T-helper 1 cell treated with Interleukin-12 subunit alpha and Interleukin-12 subunit beta and Interleukin-4 antibody, amounts not matched to agents 30 ng/mL and 1 ng/mL, for 36 hours (primary cell): Measurements from ENCODE around the gene CCDC40. TPM values are rescaled to one million over a fixed set of nuclear protein-coding genes. Genes with fewer than 3 reads are reported as not detected.

Source experiments
- intact Hi-C: fragments of 100-400 bp; cut with micrococcal nuclease; formaldehyde crosslinking; loops from one replicate; pipeline ENCODE4 v1.15.1; 2024
- total RNA-seq: library from RNA; stranded (reverse); gene quantifications from 2 replicates; pipeline ENCODE4 v1.2.3, GENCODE V29; 2022

Gene CCDC40
- total RNA-seq, 1 donor from 2014 or later: not detected

DNA sequence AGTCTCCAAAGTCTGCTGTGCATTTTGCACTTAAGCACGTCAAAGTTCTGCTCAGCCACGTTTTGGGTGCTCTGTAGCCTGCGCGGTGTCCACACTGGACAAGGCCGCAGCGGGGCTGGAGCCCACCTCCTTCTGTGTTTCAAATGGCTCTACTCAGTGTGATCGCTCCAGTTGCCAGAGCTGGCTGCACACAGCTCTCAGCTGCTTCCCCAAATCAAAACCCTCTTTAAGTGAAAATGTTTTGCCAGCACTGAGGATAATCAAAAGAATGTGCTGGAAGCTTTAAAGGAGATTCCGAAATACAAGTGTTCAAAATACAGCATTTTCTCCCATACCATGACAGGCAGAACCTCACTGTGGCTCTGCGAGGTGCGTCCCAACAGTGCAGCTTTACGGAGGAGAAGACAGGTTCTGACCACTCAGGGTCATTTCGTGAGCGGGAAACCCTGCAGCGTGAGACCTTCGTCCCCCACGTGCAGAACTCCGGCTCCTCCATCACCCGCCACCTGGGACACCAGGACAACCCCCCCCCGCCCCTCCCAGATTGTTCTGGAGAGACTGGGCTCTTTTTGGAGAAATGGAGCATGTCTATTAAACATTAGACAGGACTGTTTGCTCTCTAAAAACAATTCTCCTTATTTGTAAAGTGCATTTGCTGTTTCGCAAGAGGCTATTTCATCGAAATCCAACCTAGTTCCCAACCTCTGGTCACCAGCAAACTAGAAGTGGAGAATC is 17.4 kb upstream of the CCDC40 start:
- intact Hi-C loops: no loop called here

DNA sequence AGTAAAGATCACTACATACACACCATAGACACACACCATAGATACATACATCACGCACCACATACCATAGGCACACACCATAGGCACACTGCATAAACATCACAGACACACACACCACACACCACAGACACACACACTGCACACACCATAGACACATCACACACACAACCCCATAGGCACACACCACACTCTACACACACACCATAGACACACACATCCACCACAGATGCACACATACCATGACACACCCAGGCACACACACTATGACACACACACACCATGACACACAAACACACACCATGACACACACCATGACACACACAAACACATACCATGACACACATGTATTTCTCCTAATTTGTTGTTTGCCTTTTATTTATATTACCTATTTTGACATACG is 14.8 kb upstream of the CCDC40 start:
- intact Hi-C loops: no loop called here

DNA sequence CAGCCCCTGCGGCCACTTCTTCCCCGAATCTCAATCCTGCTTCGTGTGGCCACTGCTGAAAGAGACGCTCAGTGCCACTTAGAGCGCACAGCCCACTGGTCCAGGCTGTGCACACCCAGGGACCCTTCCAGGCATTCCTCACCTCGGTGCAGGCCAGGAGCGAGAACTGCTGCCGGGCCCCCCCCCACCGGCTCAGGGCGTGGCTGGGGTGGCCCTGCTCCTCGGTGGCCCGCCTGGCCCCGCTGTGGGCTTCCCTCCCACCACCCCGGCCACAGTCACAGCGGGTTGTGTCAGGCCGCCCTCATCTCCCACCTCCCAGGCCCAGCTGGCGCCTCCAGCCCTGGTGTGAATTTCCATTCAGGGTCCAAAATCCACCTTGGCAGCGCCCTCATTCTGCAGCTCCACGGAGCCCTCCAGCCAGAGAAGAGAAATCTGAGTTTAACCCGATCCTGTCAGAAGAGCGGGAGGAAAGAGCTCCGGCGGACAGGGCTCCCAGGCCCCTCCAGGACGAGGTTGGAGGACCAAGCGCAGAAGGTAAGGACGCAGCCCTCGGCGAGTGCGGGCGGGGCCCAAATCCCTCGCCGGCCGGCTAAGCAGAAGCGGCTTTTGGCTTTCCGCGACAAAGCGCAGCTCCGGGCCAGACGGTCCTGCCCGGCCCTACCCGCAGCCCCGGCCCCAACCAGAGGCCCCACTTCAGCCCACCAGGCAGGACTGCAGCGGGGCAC is 12.8 kb upstream of the CCDC40 start:
- intact Hi-C loops: no loop called here

DNA sequence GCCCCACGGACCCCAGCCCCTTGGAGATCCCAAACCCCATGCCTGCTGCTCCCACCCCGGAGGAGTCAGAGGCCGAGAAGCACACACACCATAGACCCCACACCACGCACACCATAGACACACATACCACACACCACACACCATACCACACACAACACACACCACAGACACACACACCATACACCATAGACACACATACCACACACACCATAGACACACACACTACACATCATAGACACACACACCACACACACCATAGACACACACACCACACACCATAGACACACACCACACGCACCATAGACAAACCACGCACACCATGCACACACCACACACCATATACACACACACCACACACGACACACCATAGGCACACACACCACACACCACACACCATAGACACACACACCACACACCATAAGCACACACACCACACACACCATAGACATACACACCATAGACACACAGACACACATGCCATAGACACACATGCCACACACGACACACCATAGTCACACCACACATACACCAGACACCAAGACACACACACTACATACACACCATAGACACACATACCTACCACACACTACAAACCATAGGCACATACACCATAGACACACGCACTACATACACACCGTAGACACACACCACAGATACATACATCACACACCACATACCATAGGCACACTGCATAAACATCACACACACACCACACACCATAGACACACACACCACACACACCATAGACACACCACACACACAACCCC is 12.1 kb upstream of the CCDC40 start:
- intact Hi-C loops: no loop called here

DNA sequence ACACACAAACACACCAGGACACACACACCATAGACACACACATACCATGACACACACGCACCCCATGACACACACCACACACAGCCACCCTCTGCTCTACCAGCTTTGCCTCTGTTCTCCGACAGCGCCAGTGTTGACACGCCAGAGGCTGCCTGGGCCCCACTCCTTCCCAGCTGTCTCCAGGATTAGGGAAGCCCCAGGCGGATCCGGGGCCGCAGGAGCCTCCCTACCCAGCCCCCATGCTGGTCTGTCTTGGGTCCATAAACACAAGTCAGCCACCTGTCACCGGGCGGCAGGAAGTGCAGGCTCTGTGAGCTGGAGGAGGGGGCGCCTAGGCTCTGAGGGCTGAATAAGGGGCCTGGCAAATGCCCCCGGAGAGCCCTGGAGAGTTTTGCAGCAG is 11.3 kb upstream of the CCDC40 start:
- intact Hi-C loops: no loop called here

DNA sequence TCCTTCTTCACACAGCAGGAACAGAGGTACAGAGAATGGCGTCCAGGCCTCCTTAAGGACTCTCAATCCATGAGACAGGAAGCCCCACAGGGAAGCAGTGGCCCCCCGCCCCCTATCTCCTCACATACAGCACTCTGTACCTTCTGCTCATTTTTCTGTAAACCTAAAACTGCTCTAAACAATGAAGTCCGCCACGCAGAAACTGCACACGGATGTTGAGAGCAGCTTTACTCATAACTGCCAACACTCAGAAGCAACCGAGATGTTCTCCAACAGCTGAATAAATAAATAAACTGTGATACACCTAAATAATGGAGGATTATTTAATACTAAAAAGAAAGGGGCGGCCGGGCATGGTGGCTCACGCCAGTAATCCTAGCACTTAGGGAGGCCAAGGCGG is 10.6 kb upstream of the CCDC40 start:
- intact Hi-C loops: no loop called here

DNA sequence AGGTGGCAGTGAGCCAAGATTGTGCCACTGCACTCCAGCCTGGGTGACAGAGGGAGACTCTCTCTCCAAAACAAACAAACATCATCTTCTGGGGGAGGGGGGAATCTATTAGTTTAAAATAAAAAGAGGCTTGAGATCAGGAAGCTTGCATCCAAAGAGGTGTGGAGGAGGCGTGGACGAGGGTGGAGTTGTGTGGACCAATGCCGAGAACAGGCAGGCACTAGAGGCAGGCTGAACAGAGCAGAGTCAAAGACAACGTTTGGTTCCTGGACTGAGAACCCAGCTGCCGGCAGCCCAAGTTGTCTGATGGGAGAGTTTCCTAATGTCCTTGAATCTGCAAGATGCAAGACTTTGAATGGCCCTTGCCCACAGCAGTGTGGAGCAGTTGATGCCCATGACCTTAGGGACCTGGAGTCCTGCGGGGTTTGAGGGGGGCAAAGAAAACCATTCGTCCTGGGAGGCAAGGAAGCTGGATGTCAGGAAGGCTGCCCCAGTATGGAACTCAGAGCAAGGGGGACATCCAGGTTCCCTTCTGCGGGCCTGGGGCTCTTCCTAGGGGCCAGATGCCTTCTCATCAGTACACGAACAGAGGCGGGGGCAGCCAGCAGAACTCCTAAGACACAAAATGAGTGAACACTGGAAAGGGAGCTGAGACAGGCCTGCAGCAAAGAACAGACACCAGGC is 9.9 kb upstream of the CCDC40 start:
- intact Hi-C loops: no loop called here

DNA sequence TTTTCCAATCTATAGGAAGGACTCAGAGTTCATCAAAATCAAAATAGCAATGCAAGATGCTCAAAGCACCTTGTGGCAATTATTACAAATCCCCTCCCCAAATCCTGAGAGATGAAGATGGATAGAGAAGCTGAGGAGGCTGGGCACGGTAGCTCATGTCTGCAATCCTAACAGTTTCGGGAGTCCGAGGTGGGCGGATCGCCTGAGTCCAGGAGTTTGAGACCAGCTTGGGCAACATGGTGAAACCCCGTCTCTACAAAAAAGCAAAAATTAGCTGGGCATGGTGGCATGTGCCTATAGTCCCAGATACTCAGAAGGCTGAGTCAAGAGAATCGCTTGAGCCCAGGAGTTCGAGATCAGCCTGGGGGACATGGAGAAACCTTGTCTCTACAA is 9.4 kb upstream of the CCDC40 start:
- intact Hi-C loops: no loop called here

DNA sequence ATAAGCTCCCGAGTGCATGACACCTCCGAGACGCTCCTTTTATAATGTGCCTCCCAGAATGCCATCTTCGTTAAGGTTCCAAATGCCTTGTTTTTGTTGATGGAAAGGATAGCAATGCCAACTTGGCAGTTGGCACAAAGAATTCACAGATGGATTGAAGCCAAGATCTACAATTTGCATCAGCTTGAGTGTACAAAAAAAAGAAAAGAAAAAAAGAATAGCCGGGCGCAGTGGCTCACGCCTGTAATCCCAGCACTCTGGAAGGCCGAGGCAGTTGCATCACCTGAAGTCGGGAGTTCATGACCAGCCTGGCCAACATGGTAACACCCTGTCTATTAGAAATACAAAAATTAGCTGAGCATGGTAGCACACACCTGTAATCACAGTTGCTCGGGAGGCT is 8.4 kb upstream of the CCDC40 start:
- intact Hi-C loops: no loop called here

DNA sequence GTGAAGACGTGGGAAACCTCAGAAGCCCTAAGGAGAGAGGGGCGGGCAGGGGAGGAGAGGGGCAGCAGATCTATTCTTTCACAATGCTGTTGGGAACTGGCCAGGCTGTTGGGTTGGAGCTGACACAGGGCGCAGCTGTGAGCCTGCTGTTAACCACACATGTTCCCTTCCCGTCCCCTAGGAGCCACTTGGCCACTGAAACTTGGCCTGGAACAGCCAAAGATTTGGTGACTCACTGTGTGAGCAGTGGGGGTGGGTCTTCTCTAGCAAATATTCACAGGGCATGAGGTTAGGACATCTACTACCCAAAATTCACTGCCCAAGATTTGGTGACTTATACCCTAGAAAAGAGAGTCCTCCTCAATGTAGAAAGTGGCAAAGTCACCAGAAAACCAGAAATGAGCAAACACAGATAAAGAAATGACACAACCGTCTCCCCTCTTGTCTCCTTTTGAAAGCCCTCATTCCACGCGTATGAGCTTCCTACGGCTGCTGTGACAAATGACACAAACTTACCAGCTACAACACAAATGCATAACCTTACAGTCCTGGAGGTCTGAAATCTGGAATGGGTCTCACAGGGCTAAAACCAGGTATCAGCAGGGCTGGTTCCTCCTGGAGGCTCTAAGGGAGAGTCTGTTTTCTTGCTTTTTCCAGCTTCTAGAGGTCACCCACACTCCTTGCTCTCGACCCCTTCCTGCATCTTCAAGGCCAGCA is 7.0 kb upstream of the CCDC40 start:
- intact Hi-C loops: no loop called here

DNA sequence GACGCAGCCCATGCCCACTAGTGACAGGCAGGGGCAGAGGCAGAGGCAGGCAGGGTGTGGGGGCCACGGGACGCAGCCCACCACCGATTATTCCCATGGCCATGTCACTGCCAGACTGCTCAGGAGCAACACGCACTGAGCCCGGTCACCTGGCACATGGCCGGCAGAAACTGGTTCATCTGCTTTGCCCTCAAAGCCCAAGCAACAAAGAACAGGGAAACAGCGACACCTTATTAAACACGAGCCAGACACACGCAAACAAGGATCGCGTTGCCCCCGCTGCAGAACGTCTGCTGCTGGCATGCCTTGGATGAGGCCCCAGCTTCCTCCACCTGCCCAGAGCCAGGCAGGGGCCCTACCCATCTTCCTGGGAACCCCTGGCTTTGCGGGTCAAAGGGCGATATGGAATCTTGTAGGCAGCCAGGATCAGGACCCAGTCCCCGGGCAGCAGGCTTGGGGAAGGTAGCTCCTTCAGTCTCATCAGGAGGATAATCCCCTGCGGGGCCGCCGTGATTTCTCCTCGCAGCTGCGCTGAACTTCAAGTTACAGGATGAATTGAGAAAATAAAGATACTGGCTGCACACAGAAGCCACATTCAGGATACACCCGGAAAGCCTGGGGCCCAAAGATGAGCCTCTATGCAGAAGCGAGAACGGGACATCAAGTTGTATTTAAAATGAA is 5.6 kb upstream of the CCDC40 start:
- intact Hi-C loops: no loop called here

DNA sequence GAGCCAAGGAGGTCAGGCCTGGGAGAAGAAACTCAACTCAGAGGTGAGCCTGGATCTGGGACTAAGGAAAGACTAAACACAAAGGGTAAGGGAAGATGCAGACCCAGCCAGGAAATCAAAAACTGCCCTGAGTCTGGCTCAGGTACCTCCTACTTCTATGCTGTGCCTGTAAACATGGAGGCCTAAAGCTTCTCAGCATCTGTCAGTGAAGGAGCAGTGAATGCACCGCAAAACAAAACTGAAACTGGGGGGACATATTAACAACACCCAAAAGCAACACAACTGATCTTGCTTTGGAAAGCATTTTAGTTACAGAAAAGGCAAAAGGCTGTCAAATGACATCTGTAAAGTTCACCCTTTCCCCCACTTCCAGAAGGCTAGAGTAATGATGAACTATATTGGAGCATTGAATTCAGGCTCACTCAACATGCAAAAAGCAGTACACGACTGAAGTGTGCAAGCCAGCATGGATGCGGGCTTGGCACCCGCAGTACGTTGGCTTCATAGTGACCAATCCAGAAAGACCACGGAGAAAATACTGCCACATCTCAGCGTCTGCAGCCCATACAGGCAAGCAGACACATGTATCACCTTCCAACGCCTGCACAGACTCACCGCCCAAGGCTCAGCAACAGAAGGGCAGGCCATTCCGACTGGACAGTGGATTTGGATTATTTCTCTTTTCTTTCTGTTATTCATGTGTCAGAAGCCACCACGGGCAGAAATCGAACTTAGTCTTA is 4.6 kb upstream of the CCDC40 start:
- intact Hi-C loops: no loop called here

DNA sequence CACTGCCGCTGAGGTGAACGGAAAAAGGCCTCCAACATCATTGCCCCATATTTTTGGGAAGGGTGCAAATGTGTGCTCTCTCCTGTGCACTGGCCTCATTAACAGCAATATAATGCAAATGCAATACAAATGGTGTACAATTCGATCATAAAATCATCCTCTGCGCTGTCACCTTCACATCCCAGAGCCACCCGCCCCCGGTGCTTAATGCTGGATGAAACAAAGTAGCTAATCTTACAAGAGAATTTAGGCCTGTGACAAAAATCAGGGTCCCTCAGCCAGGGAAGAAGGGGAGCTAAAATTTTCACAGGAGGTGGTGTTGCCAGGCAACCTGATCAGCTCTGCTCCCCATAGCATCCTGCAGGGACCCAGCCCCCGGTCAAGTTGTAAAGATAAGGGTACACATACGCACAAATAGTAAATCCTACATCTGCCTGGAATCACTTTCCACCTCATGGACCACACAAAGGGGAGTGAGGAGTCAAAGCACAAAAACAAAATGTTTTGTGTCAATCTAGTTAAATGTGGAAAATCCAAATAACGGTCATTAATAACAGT is 3.7 kb upstream of the CCDC40 start:
- intact Hi-C loops: no loop called here

DNA sequence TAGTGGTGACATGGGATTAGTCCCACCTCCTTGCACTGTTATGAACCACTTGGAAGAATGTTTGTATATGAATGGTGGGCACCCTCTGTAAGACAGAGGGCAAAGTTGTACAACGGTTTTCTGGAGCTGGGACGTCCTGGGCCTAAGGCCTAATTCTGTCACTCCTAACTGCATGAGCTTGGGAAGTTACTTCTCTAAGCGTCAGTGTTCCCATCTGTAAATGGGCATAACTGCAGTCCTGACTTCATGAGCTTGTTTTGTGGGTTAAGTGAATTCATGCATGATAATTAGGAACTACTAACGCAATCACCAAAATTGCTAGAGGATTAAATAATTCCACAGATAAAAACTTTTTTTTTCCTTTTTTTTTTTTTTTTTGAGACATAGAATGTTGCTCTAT is 2.6 kb upstream of the CCDC40 start:
- intact Hi-C loops: no loop called here

DNA sequence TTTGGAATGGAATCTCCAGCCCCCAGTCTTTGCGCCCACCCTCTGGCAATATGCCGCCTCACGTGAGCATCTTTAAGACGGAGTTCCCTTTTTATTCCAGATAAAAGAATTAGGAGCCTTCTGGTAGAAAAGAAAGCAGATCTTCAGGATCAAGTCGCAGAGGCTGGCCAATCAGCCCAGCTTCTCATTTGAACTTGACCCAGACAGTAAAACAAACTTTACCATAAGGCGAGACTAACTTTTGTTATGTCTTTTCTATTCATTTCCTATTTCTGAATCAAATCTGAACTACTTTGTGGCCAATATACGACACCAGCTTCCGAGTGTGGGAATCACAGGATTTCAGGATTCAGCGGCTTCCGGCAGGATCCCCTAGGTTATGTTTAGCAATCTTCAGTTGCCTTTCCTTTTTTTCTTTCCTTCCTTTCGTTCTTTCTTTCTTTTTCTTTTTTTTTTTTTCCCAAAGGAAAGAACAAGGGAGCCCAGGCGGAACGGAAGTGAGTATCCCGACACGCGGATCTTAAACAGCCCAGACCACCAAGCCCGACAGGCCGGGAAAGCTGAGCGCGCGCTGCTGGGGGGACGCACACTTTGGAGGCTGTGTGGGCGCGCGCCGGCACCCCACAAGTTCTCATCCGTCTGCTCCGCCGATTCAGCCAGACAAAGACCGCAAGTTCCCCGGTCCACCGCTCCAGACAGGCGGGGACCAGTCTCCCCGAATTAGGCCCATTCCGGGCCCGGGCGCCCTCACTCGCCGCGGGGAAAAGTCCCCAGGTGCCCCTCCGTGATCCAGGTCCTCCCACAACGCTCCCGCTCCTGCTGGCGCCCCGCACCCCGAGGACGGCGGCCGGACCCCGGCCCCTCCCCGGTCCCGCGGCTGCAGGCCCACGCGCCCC is 1.4 kb upstream of the CCDC40 start:
- intact Hi-C loops: loop anchor here (5.0 kb wide), 2 partner anchors 38 to 1228 kb away; no protein-coding TSS in a partner anchor

DNA sequence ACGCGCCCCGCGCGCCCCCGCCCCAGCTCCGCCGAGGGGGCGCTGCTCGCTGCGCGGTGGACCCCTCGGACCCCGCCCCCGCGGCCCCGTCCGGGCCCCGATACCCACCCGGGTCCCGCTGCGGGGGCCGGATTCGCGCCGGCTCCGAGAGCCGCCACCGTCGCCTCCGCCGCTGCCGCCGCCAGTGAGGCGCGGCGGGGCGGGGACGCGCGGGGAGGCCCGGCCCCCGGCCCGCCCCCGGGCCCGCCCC is 830 bp upstream of the CCDC40 start, which contains the start of gene TBC1D16:
Gene TBC1D16, minus strand, starts transcription at position 186 of the 250 bp plus-strand sequence. CDS start 22,325 bp downstream, outside the sequence.
- intact Hi-C loops: loop anchor here (5.0 kb wide), 2 partner anchors 38 to 1228 kb away; no protein-coding TSS in a partner anchor

DNA sequence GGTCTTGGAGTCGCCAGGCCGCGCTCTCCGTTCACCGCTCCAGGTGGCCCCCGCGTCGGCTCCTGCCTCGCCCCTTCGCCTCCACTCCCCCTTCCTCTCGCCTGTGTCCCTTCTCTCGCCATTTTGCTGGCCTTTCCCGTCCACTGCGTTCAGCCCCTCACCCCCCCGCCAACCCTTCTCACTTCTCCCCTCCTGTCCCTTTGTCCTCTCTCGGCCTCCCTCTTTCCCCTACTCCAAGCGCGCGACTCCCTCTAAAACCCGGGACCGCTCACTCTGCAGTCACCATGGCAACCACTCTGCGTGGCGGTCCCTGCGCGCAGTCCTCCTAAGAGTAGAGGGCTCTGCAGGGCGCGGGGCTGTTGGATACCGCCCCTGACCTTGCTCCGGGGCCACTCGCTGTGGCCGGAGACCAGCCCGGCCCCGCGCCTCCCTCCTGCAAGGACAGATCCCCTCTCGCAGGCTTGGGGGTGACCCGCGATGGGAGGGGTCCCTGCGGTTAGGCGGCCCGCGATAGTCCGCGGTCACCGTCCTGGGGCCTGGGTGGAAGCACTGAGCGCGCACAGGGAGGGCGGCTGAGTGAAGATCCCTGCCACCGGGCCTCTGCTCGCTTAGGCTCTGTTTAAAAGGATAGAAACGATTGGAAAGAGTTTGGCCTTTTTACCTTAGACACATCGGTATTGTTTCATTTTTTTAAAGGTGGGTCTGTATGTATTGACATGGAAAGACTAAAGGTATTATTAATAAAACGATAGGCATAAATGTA is 454 bp downstream of the CCDC40 start:
- intact Hi-C loops: loop anchor here (1.0 to 5.0 kb wide), 5 partner anchors 40 to 1230 kb away; partner anchors contain the start of genes EIF4A3 and GAA

DNA sequence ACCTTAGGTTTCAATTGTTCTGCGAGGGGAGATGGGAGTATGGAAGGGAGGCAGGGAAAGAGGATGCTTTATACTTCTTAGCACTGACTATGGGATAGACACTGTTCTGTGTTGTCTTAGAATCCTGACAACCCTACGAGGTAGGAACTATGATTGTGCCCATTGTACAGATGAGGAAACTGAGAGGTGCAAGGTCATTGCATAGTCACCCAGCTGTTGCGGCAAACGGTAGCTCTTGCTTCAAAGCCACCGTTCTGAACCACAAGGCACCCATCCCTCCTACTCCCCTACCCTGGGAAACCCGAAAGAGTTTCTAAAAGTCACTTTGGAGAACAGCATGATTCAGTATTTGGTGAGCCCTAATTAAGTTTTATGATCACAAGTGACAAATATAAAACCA is 7.5 kb downstream of the CCDC40 start:
- intact Hi-C loops: no loop called here
